ENCODE measurements around the gene ITPKC.

The ITPKC gene

DNA sequence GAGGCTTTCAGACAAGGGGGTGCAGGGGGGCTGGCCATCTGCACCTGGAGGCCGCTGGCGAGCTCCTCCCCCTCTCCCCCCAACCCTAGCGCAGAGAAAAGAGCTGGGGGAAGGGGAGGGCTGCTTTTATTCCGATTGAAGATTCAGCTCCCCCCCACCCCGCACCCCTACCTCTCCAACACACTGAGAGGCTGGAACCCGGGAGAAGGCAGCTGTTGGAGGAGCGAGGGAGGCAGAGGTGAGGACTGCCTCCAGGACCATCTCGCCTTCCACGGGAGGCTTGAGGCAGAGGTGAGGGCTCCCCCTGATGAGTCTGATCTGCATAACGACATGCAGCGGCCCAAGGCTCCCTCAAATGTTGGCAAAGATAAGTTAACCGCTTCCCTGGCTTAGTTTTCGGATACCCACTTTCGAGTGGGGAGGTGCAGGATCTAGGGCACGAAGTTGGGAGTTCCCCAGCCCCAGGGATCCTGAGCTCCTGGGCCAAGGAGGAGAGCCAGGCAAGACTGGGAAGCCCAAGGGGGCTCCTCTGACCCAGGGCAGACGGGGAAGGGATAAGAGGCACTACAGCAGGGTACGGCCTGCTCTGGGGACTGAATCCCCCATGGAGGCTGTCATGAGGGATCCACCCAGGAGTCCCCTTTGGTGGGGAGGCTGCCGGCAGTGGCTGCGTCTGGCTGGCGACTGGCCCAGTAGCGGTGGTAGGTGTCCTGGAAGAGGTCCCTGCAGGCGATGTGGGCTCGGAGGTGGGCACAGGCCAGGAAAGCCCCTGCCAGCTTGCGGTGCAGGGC is 25.3 kb upstream of the ITPKC start:
- TF ChIP-seq, protein P1, sequence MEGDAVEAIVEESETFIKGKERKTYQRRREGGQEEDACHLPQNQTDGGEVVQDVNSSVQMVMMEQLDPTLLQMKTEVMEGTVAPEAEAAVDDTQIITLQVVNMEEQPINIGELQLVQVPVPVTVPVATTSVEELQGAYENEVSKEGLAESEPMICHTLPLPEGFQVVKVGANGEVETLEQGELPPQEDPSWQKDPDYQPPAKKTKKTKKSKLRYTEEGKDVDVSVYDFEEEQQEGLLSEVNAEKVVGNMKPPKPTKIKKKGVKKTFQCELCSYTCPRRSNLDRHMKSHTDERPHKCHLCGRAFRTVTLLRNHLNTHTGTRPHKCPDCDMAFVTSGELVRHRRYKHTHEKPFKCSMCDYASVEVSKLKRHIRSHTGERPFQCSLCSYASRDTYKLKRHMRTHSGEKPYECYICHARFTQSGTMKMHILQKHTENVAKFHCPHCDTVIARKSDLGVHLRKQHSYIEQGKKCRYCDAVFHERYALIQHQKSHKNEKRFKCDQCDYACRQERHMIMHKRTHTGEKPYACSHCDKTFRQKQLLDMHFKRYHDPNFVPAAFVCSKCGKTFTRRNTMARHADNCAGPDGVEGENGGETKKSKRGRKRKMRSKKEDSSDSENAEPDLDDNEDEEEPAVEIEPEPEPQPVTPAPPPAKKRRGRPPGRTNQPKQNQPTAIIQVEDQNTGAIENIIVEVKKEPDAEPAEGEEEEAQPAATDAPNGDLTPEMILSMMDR (IDR thresholded peaks at IDR 0.05), result no peak
- Mint-ChIP-seq H3K36me3 (ENCODE audit: low read depth) (peaks cover 12% of the 10 kb centered on the region), H3K4me1 (peaks cover 4% of the 10 kb centered on the region), H3K4me3 (no peak overlapping the region), H3K9me3 (no peaks in the 10 kb centered on the region), H3K27ac (no peak overlapping the region), H3K27me3 (ENCODE audit: low read depth, poor library complexity) (peaks cover 4% of the 10 kb centered on the region)
- peak; percentile 8 for DNase-seq

- Mint-ChIP-seq H3K4me1 (peaks cover 4% of the 10 kb centered on the region), H3K27me3 (ENCODE audit: low read depth, poor library complexity) (peaks cover 4% of the 10 kb centered on the region), H3K4me3 (no peak overlapping the region), H3K27ac (peak overlapping the region; percentile 67), H3K36me3 (ENCODE audit: low read depth) (peaks cover 18% of the 10 kb centered on the region), H3K9me3 (no peaks in the 10 kb centered on the region)
- TF ChIP-seq, protein P1 (IDR thresholded peaks at IDR 0.05), result no peak
- DNase-seq, result peak; percentile 12
Measured at GRCh38 chr19:40692212-40692551, 24.7 kb upstream of the ITPKC start.

DNA sequence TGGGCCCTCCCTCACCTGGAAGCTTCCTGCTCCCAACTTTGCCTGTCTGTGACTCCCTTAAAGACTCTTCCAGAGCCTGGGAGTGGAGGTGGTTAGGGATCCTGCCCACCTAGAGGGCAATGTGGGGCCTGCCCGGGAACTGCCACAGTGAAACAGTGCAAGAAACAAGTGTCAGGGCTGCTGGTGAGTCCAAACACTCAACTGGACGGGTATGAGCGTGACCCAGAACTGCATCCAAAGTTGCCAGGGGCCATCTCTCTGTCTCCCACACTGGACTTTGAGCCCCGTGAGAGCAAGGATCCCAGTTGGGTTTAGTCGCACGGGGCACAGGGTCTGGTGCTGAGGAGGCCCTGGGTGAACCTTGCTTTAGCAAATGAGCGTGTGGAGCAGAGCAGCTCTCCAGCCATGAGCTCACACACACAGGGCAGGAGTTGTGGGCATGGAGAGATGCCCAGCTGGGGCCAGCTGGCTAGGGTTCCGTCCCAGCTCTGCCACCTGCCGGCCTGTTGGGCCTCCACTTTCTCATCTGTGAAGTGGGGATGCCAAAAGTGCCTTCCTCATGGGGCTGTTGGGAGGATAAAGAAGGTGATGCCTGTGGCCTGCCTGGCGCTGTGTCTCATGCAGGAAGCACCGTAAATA is 23.6 kb upstream of the ITPKC start:
- Mint-ChIP-seq H3K27ac (no peak overlapping the region), H3K27me3 (ENCODE audit: low read depth, poor library complexity) (peaks cover 4% of the 10 kb centered on the region), H3K36me3 (ENCODE audit: low read depth) (peaks cover 25% of the 10 kb centered on the region), H3K9me3 (no peaks in the 10 kb centered on the region), H3K4me3 (no peak overlapping the region), H3K4me1 (peaks cover 4% of the 10 kb centered on the region)
- TF ChIP-seq, protein P1 (IDR thresholded peaks at IDR 0.05), result no peak
- DNase-seq, result no peak

GRCh38 chr19:40693896-40694295 is 23.0 kb upstream of the ITPKC start:
- Mint-ChIP-seq H3K27me3 (ENCODE audit: low read depth, poor library complexity) (peaks cover 4% of the 10 kb centered on the region), H3K4me1 (peaks cover 4% of the 10 kb centered on the region), H3K36me3 (ENCODE audit: low read depth) (peaks cover 27% of the 10 kb centered on the region), H3K9me3 (no peaks in the 10 kb centered on the region), H3K4me3 (no peak overlapping the region), H3K27ac (no peak overlapping the region)
- DNase-seq, result no peak
- TF ChIP-seq, protein P1 (IDR thresholded peaks at IDR 0.05), result no peak

DNA sequence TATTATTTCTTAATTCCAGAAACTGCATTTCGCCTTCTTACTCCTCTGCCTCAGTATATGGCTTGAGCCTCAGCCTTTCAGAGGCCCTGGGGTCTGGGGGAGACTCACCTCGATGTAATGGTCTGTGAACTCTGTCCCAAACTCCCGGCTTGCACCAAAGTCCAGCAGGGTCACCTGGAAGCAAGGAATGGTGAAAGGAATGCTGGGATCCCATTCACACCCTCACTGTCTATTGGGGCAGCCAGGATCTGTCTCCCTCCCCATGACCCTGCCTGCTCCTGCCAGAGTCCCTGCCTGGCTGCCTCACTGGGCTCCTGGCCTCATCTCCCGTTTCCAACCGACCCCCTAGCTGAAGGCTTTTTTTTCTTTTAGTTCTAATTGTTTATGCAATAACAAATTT is 21.0 kb upstream of the ITPKC start:
- no peak overlapping the region for H3K4me3 Mint-ChIP-seq
- peaks cover 35% of the 10 kb centered on the region for H3K36me3 Mint-ChIP-seq (ENCODE audit: low read depth)
- TF ChIP-seq, protein P1 (IDR thresholded peaks at IDR 0.05), result no peak

More for the DNA sequence above, 21.0 kb upstream of the ITPKC start:
- Mint-ChIP-seq H3K27ac (no peak overlapping the region), H3K27me3 (ENCODE audit: low read depth, poor library complexity) (peaks cover 4% of the 10 kb centered on the region), H3K4me1 (peaks cover under 1% of the 10 kb centered on the region), H3K9me3 (no peaks in the 10 kb centered on the region)
- no peak for DNase-seq

Measured in nephron progenitor cell (in vitro differentiated cells).